ENCODE measurements around the gene KCNJ13.

GRCh38 chr2:232787806-232788205, 11.4 kb upstream of the KCNJ13 start:
- TF ChIP-seq, protein P1, sequence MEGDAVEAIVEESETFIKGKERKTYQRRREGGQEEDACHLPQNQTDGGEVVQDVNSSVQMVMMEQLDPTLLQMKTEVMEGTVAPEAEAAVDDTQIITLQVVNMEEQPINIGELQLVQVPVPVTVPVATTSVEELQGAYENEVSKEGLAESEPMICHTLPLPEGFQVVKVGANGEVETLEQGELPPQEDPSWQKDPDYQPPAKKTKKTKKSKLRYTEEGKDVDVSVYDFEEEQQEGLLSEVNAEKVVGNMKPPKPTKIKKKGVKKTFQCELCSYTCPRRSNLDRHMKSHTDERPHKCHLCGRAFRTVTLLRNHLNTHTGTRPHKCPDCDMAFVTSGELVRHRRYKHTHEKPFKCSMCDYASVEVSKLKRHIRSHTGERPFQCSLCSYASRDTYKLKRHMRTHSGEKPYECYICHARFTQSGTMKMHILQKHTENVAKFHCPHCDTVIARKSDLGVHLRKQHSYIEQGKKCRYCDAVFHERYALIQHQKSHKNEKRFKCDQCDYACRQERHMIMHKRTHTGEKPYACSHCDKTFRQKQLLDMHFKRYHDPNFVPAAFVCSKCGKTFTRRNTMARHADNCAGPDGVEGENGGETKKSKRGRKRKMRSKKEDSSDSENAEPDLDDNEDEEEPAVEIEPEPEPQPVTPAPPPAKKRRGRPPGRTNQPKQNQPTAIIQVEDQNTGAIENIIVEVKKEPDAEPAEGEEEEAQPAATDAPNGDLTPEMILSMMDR (IDR thresholded peaks at IDR 0.05; ENCODE audit: insufficient read depth, low read length, poor library complexity, severe bottlenecking): no peak
- TF ChIP-seq EZH2phosphoT487 (conservative IDR thresholded peaks at IDR 0.05; ENCODE audit: low read length): no peak

Data from SU-DHL-6 (cell line).